Erythroblast (primary cell): ENCODE results near the gene PLG.
"Not testable (repeated sequence)": the region's sequence is repeated elsewhere in the genome, so short reads cannot be mapped to it uniquely, and the experiment has no call there.

ENCODE experiments used
- GATA1 ChIP-seq: IDR thresholded peaks from 2 replicates; pipeline ENCODE4 v1.6.1; 2011; ENCODE audit warnings: low read depth, mild to moderate bottlenecking, control low read depth, low read length, moderate library complexity
- POLR2A ChIP-seq: IDR thresholded peaks from 2 replicates; pipeline ENCODE4 v1.6.1; 2011; ENCODE audit warnings: mild to moderate bottlenecking, low read length

DNA sequence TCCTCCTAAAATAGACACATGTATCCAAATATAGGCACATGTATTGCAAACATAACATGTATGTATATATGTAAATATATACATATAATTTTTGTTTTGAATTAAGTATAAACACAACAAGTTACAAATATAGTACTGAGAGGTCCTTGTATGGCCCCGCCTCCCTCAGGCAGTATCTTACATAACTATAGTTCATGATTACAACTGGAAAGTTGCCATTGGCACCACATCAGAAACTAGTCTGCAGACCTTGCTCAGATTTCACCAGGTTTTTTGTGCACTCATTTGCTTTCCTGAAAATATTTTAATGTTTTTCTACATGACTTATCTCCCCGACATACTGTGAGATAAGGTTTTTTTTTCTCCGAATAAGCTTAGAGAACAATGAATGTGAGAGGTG lies 5.2 kb upstream of the PLG start:
- TF ChIP-seq POLR2A, GATA1: not testable (repeated sequence)
